ENCODE data around the gene FUT7.
"Not testable (repeated sequence)": the region's sequence is repeated elsewhere in the genome, so short reads cannot be mapped to it uniquely, and the experiment has no call there.

FUT7 gene

DNA sequence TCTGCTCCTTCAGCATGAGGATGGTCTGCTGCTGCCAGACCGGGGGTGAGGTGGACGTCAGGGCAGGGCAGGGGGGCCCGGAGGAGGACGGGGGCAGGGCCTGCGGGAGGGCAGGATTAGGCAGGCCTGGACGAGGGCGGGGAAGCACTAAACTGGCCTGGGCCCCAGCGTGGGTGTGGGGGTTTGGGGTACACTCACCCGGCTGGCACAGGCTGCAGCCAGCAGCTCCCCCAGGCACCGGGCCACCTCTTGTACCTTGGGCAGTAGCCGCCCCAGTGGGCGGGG is 32.9 kb upstream of the FUT7 start:
- no peak overlapping the region for H3K4me3 ChIP-seq (ENCODE audit: low read length in 2 of 2)
- peaks cover 7% of the 10 kb centered on the region for H3K4me1 ChIP-seq (ENCODE audit: control insufficient read depth, insufficient read depth, low read length)
- no peaks in the 10 kb centered on the region for H3K9me3 ChIP-seq (ENCODE audit: control insufficient read depth in 2 of 2, low read length in 2 of 2)
- no peaks in the 10 kb centered on the region for H3K36me3 ChIP-seq (ENCODE audit: control insufficient read depth in 2 of 2, insufficient read depth in 2 of 2, low read length in 2 of 2)
- peaks cover 17 to 30% of the 10 kb centered on the region in 2 donors for H3K27me3 ChIP-seq (ENCODE audit: control insufficient read depth in 1 of 2, insufficient read depth in 2 of 2, low read length in 2 of 2)
- no peak overlapping the region for H3K27ac ChIP-seq (ENCODE audit: low read length)
- no peak overlapping the region for H3K9ac ChIP-seq (ENCODE audit: low read length in 2 of 2)

DNA sequence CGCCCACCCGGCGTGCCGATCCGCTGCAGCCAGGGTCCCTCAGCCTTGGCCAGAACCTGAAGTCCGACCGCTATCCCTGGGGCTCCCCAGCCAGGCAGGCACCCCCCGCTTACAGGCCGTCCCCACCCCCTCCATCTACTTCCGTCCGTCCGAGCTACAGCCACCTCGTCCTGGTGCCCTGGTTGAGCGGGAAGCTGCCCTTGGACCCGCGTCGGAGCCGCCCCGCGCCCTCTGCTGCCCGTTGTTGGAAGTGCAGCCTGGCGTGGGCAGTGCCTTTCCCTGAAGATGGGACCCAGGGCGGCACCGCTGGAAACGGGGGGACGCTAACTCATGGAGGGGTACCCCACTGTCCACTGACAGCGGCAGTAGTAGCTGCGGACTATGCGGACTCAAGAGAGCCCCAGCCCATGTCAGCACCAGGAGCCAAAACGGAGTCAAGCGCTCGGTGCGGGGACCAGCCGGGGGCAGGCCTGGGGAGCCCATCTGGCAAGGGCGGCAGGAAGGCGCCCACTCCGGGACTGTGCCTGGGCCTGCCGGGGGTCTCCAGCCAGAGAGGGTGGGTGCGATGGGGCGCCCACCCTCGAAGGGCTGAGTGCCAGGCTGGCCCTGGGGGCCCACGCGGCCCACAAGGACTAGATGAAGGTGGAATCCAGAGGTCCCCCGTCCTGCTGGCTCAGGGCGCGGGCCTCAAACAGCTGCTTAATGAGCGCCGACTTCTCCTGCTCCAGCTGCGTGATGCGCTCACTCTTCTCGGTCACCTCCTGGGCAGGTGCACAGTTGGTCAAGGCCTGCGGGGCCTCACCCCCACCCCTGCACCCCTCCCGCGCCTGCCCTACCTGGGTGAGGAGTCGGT is 32.4 kb upstream of the FUT7 start:
- H3K36me3 ChIP-seq (ENCODE audit: control insufficient read depth in 2 of 2, insufficient read depth in 2 of 2, low read length in 2 of 2): no peaks in the 10 kb centered on the region
- H3K4me1 ChIP-seq (ENCODE audit: control insufficient read depth, insufficient read depth, low read length): peaks cover 4% of the 10 kb centered on the region
- no peaks in the 10 kb centered on the region for H3K9me3 ChIP-seq (ENCODE audit: control insufficient read depth in 2 of 2, low read length in 2 of 2)
- H3K27me3 ChIP-seq (ENCODE audit: control insufficient read depth in 1 of 2, insufficient read depth in 2 of 2, low read length in 2 of 2): peaks cover 14 to 25% of the 10 kb centered on the region in 2 donors
- H3K9ac ChIP-seq (ENCODE audit: low read length in 2 of 2): no peak overlapping the region
- H3K27ac ChIP-seq (ENCODE audit: low read length): no peak overlapping the region
- no peak overlapping the region for H3K4me3 ChIP-seq (ENCODE audit: low read length in 2 of 2)

DNA sequence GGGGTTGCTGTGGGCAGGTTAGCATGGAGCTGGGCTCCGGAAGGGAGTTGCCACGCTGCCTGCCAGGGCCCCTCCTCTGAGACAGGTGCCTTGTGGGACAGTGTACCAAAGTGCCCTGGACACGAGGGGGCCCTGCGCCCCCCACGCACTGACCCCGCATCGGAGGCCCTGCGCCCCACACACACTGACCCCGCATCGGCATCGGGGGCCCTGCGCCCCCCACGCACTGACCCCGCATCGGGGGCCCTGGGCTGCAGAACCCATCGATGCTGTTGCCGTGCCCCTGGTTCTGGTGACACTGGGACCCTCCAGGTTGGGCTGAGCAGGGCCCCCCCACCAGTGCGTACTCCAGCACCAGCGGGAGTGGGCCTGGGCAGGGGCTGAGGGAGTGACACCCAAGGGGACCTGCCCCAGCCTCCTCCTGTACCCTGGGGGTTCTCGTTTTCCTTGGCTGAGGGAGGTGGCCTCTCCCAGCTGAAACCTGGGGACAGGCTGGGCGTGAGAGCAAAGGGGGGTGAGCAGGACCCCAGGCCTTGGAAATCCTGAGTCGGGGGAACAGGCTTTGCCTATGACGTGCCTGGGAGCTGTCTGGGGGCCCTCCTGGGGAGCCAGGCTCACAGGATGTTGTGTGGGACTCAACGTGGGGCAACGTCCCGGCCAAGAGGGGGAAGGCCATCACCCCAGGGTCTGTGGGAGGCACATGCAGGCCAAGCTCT is 31.6 kb upstream of the FUT7 start:
- H3K27me3 ChIP-seq (ENCODE audit: control insufficient read depth in 1 of 2, insufficient read depth in 2 of 2, low read length in 2 of 2): peaks cover 6 to 17% of the 10 kb centered on the region in 2 donors
- no peak overlapping the region for H3K27ac ChIP-seq (ENCODE audit: low read length)
- H3K36me3 ChIP-seq (ENCODE audit: control insufficient read depth in 2 of 2, insufficient read depth in 2 of 2, low read length in 2 of 2): no peaks in the 10 kb centered on the region
- no peaks in the 10 kb centered on the region for H3K9me3 ChIP-seq (ENCODE audit: control insufficient read depth in 2 of 2, low read length in 2 of 2)
- peaks cover 4% of the 10 kb centered on the region for H3K4me1 ChIP-seq (ENCODE audit: control insufficient read depth, insufficient read depth, low read length)
- no peak overlapping the region for H3K9ac ChIP-seq (ENCODE audit: low read length in 2 of 2)
- no peak overlapping the region for H3K4me3 ChIP-seq (ENCODE audit: low read length in 2 of 2)

DNA sequence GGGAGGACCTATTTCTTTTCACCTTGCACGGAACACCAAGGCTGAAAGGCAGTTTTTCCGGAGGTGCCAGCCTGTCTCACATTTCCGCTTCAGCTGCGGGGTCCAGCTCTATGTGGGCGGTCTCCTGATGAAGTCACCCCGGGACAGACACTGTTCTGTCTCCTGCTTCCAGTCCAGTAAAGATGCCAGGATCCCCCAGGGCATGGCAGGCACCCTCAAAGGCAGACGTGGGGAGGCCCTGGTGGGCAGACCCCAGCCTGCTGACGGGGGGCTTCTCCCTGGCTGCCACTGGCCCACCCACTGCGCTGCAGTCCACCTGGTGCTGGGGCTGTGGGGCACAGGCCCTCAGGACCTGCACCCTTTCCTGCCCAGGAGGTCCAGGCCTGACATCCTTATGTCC is 30.9 kb upstream of the FUT7 start:
- H3K36me3 ChIP-seq (ENCODE audit: control insufficient read depth in 2 of 2, insufficient read depth in 2 of 2, low read length in 2 of 2): not testable (repeated sequence)

DNA sequence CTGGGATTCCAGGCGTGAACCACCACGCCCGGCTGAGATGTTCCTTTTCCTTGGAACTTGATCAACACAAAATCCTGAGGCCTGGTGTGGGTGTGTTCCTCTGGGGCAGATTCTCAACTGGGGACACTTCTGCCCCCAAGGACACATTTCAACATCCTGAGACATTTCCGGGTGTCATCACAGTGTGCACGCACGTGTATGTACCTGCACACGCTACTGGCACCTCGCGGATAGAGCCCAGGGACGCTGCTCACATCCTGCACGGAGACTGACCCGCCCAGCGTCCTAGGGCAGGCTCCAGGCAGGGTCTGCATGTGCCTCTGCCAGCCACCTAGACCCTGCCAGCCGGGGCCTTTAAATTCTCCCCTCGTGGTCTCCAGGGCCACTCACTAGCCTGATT is 30.5 kb upstream of the FUT7 start:
- H3K36me3 ChIP-seq (ENCODE audit: control insufficient read depth in 2 of 2, insufficient read depth in 2 of 2, low read length in 2 of 2): no peaks in the 10 kb centered on the region
- peaks cover 0 to 10% of the 10 kb centered on the region in 2 donors for H3K27me3 ChIP-seq (ENCODE audit: control insufficient read depth in 1 of 2, insufficient read depth in 2 of 2, low read length in 2 of 2)
- H3K9ac ChIP-seq (ENCODE audit: low read length in 2 of 2): no peak overlapping the region
- H3K27ac ChIP-seq (ENCODE audit: low read length): no peak overlapping the region
- H3K9me3 ChIP-seq (ENCODE audit: control insufficient read depth in 2 of 2, low read length in 2 of 2): no peaks in the 10 kb centered on the region
- H3K4me3 ChIP-seq (ENCODE audit: low read length in 2 of 2): no peak overlapping the region
- peaks cover 4% of the 10 kb centered on the region for H3K4me1 ChIP-seq (ENCODE audit: control insufficient read depth, insufficient read depth, low read length)

More for the DNA sequence above, 30.9 kb upstream of the FUT7 start:
- H3K27me3 ChIP-seq (ENCODE audit: control insufficient read depth in 1 of 2, insufficient read depth in 2 of 2, low read length in 2 of 2): peaks cover 1 to 10% of the 10 kb centered on the region in 2 donors
- H3K27ac ChIP-seq (ENCODE audit: low read length); H3K4me3 ChIP-seq (ENCODE audit: low read length in 2 of 2); H3K4me1 ChIP-seq (ENCODE audit: control insufficient read depth, insufficient read depth, low read length); H3K9ac ChIP-seq (ENCODE audit: low read length in 2 of 2); H3K9me3 ChIP-seq (ENCODE audit: control insufficient read depth in 2 of 2, low read length in 2 of 2): not testable (repeated sequence)

DNA sequence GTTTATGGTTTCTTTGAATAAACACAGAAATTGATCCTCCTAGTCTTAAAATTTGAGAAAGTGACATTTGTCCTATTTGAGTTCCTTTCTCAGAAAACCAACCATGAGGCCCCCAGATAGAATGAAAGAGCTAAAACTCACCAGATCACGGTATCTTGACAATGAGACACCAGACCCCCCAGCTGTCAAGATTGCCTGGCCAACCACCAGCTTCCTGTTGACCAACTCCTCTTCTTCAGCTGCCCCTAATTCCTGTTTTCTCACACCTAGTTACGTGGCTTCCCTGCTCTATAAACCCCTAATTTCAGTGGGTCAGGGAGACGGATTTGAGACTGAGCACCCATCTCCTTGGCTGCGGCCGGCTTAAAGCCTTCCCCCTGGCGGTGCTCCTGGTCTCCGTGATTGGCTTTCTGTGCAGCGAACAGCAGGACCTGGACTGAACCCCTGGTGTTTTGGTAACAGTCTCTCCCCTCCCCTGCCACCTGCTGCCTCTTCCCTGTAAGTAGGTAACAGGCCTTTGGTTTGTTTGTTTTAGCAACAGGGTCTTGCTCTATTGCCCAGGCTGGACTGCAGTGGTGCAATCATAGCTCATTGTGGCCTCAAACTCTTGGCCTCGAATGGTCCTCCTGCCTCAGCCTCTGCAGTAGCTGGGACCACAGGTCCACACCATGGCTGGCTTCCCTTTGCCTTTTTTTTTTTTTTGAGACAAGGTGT is 26.8 kb upstream of the FUT7 start:
- Histone ChIP-seq H3K27me3 (ENCODE audit: control insufficient read depth in 1 of 2, insufficient read depth in 2 of 2, low read length in 2 of 2) (peaks cover 0 to 2% of the 10 kb centered on the region in 2 donors), H3K9me3 (ENCODE audit: control insufficient read depth in 2 of 2, low read length in 2 of 2) (no peaks in the 10 kb centered on the region), H3K27ac (ENCODE audit: low read length) (no peak overlapping the region), H3K4me1 (ENCODE audit: control insufficient read depth, insufficient read depth, low read length) (peaks cover 27% of the 10 kb centered on the region), H3K9ac (ENCODE audit: low read length in 2 of 2) (no peak overlapping the region), H3K36me3 (ENCODE audit: control insufficient read depth in 2 of 2, insufficient read depth in 2 of 2, low read length in 2 of 2) (no peaks in the 10 kb centered on the region), H3K4me3 (ENCODE audit: low read length in 2 of 2) (no peak overlapping the region)

DNA sequence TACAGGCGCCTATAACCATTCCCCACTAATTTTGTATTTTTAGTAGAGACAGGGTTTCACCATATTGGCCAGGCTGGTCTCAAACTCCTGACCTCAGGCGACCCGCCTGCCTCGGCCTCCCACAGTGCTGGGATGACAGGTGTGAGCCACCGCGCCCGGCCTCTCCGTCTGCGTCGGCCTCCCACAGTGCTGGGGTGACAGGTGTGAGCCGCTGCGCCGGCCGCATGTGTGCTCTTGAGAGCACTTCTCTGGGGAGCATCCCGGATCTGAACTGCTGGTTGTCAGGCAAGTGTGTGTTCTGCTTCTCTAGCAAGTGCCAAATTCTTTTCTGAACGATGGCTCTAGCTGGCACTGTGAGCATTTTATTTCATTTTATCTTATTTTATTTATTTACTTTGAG is 25.7 kb upstream of the FUT7 start:
- Histone ChIP-seq H3K36me3 (ENCODE audit: control insufficient read depth in 2 of 2, insufficient read depth in 2 of 2, low read length in 2 of 2) (no peaks in the 10 kb centered on the region), H3K9me3 (ENCODE audit: control insufficient read depth in 2 of 2, low read length in 2 of 2) (no peaks in the 10 kb centered on the region), H3K27me3 (ENCODE audit: control insufficient read depth in 1 of 2, insufficient read depth in 2 of 2, low read length in 2 of 2) (peaks cover 8 to 13% of the 10 kb centered on the region in 2 donors), H3K27ac (ENCODE audit: low read length) (no peak overlapping the region), H3K4me3 (ENCODE audit: low read length in 2 of 2) (no peak overlapping the region), H3K9ac (ENCODE audit: low read length in 2 of 2) (no peak overlapping the region), H3K4me1 (ENCODE audit: control insufficient read depth, insufficient read depth, low read length) (peaks cover 37% of the 10 kb centered on the region)

DNA sequence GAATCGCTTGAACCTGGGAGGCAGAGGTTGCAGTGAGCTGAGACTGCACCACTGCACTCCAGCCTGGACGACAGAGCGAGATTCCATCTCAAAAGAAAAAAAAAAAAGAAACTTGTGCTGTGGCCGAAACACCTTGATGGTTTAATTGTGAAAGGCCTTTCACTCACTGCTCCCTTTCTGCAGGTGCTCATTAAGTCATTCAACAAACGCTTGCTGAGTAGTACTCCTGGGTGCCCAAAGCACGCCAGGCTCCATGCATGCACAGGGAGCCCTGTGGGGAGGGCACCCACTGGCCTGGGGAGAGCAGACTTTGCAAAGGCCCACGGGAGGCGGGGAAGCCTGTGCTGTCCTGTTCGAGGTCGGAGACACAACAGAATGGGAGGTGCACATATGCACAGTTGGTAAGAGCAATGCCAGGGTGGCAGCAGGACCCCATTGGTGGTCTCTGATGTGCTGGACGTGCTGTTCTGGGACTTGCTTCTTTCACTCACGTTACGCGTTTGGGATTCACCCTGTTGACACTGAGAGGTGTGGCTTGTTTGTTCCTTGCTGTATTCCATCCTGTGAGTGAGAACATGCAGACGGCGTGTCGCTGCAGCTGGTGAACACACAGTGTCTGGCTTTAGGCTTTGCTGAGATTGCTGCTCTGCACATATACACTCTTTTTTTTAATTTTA is 25.0 kb upstream of the FUT7 start:
- Histone ChIP-seq H3K27ac (ENCODE audit: low read length) (no peak overlapping the region), H3K4me3 (ENCODE audit: low read length in 2 of 2) (no peak overlapping the region), H3K36me3 (ENCODE audit: control insufficient read depth in 2 of 2, insufficient read depth in 2 of 2, low read length in 2 of 2) (no peaks in the 10 kb centered on the region), H3K9ac (ENCODE audit: low read length in 2 of 2) (no peak overlapping the region), H3K4me1 (ENCODE audit: control insufficient read depth, insufficient read depth, low read length) (peaks cover 37% of the 10 kb centered on the region), H3K27me3 (ENCODE audit: control insufficient read depth in 1 of 2, insufficient read depth in 2 of 2, low read length in 2 of 2) (peaks cover 9 to 20% of the 10 kb centered on the region in 2 donors), H3K9me3 (ENCODE audit: control insufficient read depth in 2 of 2, low read length in 2 of 2) (no peaks in the 10 kb centered on the region)

DNA sequence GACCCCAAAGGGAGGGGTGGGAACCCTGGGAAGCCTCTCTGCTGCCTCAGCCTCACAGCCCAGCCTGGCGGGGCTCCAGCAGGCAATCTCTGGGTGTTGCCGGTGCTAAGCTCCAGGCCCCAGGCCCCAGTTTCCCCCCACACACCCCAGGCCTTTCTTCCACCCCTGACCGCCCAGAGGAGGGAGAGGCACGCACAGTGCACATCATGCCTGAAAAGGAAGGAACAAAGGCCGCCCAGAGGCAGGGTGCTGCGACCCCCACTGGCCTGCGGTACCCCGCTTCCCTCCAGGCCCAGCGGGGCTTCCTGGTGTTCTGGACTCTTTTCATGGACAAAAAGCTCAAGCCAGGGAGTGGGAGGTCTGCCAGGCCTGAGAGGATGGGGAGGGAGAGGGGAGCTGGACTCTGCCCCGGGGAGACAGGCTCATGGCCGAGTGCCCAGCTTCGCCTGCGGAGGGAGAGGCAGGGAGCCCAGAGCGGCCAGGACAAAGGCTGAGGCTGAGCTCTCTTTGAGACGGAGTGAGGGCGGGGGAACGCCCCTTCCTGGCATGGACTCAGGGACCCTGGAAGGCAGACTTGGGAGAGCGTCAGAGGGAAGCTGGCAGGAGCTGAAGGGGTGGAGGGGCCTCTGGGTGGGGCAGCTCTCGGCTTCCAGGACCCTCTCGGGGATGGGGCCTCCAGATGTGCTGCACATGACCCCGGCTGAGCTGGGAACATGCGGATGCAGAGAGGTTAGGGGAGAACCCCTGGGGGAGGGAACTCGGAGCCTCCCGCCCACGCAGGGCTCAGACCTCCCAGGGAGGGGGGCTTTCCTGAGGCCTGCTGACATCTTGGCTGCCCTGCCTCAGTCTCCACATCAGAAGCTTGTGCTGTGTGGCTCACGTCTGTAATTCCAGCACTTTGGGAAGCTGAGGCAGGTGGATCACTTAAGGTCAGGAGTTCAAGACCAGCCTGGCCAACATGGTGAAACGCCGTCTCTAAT is 23.8 kb upstream of the FUT7 start:
- H3K27ac ChIP-seq (ENCODE audit: low read length): no peak overlapping the region
- H3K36me3 ChIP-seq (ENCODE audit: control insufficient read depth in 2 of 2, insufficient read depth in 2 of 2, low read length in 2 of 2): no peaks in the 10 kb centered on the region
- no peak overlapping the region for H3K9ac ChIP-seq (ENCODE audit: low read length in 2 of 2)
- H3K27me3 ChIP-seq (ENCODE audit: control insufficient read depth in 1 of 2, insufficient read depth in 2 of 2, low read length in 2 of 2): peaks cover 18 to 30% of the 10 kb centered on the region in 2 donors
- H3K9me3 ChIP-seq (ENCODE audit: control insufficient read depth in 2 of 2, low read length in 2 of 2): no peaks in the 10 kb centered on the region
- H3K4me1 ChIP-seq (ENCODE audit: control insufficient read depth, insufficient read depth, low read length): peaks cover 37% of the 10 kb centered on the region
- peak overlapping the region in 1 of 2 donors; percentile 44 for H3K4me3 ChIP-seq (ENCODE audit: low read length in 2 of 2)
